Activated CD4-positive, alpha-beta T cell treated with anti-CD3 and anti-CD28 coated beads, Interleukin-2, amount 50 U/mL, for 1 hour (primary cell): ENCODE results near the gene NXF3.
"Not testable (repeated sequence)": the region's sequence is repeated elsewhere in the genome, so short reads cannot be mapped to it uniquely, and the experiment has no call there.

Source experiments
- DNase-seq: peaks from one replicate; pipeline ENCODE4 v3.0.0-alpha.2; 2020

The NXF3 gene, protein sequence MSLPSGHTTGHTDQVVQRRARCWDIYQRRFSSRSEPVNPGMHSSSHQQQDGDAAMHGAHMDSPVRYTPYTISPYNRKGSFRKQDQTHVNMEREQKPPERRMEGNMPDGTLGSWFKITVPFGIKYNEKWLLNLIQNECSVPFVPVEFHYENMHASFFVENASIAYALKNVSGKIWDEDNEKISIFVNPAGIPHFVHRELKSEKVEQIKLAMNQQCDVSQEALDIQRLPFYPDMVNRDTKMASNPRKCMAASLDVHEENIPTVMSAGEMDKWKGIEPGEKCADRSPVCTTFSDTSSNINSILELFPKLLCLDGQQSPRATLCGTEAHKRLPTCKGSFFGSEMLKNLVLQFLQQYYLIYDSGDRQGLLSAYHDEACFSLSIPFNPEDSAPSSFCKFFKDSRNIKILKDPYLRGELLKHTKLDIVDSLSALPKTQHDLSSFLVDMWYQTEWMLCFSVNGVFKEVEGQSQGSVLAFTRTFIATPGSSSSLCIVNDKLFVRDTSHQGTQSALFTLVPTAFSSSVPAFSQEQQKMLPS

DNA sequence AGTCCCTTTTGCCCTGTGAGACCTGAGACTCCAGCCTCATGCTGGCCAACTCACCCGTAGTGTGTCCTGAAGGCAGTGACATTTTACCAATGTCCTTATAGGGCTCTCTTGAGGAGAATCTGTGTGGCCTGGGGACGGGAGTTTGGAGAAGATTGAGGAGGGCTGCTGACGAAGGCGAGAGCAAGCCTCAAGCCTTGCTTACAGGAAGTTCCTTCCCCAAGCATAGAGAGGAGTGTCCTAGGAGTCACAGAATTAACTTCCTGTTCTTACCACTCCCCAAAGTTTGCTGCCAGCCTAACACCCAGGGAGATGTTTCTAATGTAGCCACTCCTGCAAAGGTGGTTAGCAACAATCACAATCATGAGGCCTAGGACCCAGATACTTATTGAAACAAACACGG, at the start of gene NXF3:
Gene NXF3, minus strand, starts transcription at position 202 of the 400 bp plus-strand sequence. Its CDS starts 120 bp downstream, at position 82.
- DNase-seq: no peak

DNA sequence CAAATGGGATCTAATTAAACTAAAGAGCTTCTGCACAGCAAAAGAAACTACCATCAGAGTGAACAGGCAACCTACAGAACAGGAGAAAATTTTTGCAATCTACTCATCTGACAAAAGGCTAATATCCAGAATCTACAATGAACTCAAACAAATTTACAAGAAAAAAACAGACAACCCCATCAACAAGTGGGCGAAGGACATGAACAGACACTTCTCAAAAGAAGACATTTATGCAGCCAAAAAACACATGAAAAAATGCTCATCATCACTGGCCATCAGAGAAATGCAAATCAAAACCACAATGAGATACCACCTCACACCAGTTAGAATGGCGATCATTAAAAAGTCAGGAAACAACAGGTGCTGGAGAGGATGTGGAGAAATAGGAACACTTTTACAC, 43.6 kb upstream of the NXF3 start:
- not testable (repeated sequence) for DNase-seq

DNA sequence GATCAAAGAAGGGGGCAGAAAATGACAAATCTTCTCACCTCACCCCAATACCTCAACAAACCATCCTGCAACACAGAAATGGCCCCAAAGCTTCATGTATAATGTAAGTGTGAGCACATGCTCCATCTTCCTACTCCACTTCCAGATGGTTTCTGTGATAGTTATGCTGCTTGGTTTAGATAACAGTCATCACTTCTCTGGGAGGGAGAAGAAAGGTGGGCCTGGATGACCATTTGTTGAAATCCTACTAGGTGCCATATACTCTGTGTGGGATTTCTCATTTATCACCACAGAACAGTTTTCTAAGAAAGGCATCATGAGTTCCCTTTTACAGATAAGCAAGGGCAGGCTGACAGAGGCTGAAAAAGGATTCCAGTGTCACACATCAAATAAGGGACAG, 31.3 kb upstream of the NXF3 start:
- DNase-seq: no peak

DNA sequence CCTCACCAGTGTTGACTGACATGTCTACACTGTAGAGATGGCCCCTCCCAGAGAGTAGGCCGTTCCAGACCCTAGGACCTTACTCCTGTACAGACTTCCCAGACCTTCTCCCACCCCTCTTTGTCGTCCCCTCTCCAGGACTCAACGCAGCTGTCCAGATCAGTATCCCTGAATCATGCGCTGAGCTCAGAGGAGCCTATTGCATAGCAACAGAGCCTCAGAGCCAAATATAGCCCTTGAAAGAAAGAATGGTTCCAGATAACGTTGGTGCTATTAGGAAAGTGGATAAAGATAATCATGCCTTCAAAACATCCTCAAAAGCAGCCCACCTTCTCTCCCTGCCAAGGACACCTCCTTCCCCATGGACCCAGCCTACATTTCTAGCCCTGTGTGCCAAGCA, 27.8 kb upstream of the NXF3 start:
- DNase-seq: no peak

DNA sequence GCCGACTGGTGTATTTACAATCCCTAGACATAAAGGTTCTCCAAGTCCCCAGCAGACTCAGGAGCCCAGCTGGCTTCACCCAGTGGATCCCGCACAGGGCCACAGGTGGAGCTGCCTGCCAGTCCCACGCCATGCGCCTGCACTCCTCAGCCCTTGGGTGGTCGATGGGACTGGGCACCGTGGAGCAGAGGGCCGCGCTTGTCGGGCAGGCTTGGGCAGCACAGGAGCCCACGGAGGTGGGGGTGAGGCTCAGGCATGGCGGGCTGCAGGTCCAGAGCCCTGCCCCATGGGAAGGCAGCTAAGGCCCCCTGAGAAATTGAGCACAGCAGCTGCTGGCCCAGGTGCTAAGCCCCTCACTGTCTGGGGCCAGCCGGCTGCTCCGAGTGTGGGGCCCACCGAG, 24.0 kb upstream of the NXF3 start:
- not testable (repeated sequence) for DNase-seq

DNA sequence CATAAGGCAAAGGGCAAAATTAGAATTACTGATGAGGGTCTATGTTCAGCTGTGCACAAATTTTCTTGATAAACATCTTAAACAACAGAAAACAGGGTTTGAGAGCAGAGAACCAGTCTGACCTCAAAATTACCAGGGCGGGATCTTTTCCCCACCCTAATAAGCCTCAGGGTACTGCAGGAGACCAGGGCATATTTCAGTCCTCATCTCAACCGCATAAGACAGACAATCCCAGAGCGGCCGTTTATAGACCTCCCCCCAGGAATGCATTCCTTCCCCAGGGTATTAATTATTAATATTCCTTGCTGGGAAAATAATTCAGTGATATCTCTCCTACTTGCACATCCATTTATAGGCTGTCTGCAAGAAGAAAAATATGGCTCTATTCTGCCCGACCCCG, 16.6 kb upstream of the NXF3 start:
- DNase-seq: not testable (repeated sequence)

DNA sequence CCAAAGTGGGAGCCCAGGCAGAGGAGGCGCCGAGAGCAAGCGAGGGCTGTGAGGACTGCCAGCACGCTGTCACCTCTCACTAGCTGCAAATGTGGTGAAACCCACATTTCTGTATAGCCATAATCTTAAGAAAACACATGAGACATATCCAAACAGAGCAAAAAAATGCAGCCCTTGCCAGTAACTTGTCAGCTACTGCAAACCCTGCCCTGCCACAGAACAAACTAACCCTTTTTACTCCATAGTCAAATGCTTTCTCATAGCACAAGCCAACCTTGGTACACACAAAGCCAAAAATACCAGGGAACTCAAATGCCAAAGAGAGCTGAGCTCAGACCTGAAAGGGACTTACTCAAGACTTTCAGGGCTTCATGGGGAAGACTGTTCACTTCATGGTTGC, 14.9 kb upstream of the NXF3 start:
- DNase-seq: no peak

DNA sequence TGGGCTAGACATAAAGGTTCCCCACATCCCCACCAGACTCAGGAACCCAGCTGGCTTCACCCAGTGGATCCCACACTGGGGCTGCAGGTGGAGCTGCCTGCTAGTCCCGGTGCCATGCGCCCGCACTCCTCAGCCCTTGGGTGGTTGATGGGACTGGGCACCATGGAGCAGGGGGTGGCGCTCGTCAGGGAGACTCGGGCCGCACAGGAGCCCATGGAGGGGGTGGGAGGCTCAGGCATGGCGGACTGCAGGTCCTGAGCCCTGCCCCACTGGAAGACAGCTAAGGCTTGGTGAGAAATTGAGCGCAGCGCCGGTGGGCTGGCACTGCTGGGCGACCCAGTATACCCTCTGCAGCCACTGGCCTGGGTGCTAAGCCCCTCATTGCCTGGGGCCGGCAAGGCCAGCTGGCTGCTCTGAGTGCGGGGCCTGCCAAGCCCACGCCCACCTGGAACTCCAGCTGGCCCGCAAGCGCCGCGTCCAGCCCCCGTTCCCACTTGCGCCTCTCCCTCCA, 14.3 kb upstream of the NXF3 start:
- not testable (repeated sequence) for DNase-seq

DNA sequence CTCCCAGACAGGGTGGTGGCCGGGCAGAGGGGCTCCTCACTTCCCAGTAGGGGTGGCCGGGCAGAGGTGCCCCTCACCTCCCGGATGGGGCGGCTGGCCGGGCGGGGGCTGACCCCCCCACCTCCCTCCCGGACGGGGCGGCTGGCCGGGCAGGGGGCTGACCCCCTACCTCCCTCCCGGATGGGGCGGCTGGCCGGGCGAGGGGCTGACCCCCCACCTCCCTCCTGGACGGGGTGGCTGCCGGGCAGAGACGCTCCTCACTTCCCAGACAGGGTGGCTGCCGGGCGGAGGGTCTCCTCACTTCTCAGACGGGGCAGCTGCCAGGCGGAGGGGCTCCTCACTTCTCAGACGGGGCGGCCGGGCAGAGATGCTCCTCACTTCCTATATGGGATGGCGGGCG, 11.4 kb upstream of the NXF3 start:
- DNase-seq: not testable (repeated sequence)

DNA sequence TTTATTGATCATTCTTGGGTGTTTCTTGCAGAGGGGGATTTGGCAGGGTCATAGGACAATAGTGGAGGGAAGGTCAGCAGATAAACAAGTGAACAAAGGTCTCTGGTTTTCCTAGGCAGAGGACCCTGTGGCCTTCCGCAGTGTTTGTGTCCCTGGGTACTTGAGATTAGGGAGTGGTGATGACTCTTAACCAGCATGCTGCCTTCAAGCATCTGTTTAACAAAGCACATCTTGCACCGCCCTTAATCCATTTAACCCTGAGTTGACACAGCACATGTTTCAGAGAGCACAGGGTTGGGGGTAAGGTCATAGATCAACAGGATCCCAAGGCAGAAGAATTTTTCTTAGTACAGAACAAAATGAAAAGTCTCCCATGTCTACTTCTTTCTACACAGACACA, 10.9 kb upstream of the NXF3 start:
- DNase-seq: not testable (repeated sequence)

DNA sequence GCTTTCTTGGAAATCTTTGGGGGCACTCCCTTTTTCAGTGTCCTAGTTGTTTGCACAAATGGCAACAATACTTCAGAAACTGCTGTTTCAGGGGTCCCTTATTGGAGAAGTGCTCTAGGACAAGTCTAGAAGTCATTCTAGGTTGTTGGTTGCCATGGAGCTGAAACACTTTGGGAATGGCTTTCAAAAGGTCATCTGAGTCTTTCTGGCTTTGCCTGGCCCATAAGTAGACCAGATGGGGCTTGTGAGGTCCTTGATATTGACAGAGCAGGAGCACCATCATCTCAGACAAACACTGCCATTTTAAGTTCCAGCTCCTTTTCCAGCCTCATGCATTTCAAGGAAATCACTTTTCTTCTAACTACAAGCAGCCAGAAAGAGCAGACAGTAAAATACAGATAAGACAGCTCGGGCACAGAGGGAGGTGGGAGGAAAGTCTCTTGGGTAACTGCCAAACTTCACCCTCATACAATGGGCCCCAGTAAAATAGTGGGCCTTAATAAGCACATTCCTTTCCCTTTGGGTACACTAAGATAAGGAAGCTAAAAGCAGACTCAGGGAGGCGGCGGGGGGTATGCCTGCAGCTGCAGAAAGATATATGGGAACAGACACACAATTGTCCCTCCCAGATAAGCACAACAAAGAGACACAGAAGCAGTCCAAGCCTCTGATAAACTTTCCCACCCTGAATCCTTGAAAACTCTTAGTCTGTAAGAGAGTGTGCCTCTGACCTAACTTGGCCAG, 8.5 kb upstream of the NXF3 start:
- DNase-seq: no peak

DNA sequence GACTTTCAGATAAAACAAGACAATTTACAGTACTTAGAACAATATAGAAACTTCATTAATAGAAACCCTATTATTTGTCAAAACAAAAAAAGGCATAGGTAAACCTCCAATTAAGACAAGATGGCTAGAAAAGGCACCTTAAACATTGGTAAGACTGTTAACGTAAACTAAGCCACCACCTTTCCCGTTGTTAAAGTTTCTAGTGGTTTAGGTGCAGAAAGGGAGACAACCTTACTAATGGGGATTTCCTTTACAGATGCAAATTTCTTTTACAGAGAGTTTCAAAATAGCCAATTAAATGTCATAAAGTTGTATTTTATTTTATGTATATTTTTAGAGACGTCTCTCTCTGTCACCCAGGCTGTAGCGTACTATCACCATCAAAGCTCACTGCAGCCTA, 7.5 kb upstream of the NXF3 start:
- no peak for DNase-seq

DNA sequence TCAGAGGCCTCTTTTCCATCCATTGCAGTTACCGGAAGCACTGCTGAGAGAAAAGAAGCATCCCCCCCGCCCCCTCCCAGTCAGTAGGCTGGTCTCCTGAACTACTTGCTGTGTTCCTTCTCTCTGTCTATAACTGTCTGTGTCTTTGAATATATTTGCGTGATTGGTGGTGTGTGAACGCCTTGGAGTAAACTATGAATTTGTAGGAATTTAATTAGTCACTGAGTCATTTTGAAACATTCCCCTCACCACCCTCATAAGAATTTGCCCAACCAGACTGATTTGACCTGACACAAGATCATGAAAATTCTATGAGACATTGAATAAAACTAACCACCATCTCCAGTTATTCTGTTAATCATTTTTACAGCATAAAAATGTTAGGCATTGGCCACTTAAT, 6.7 kb upstream of the NXF3 start:
- no peak for DNase-seq

DNA sequence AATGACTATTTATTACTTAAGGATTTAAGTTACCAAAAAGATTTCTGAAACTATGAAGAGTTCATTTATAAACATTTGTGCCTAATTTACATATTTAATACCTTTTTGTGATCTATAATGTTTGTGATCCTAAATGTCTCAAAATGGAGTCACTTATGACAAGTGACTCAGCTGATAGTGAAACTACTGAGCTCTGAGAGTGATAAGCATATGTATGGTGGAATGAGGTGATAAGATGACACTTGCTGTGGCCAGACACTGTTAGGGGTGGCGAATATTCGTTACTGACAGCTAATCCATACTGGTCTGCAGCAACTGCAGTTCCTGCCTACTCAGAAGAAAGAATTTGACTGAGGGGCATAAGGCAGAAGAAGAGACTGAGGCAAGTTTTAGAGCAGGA, 5.5 kb upstream of the NXF3 start:
- DNase-seq: no peak

DNA sequence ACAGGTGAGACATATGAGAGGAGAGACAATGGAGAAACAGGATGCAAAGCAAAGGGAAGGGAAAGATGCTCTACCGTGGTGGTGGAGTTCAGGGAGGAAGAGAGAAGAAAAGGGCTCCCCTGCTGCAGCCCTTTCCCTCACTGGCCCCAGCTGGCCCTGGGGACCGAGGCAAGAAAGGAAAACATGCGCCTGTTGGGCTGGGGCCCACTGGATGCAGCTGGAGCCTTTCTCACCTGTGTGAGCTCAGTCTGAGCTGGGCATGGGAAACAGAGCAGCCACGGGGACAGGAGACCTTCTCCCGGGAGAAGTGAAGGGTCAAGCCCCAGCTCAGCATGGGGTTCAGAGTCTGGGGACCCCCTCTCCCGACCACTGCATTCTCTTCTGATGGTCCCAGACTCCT, 11.9 kb downstream of the NXF3 start:
- DNase-seq: no peak

DNA sequence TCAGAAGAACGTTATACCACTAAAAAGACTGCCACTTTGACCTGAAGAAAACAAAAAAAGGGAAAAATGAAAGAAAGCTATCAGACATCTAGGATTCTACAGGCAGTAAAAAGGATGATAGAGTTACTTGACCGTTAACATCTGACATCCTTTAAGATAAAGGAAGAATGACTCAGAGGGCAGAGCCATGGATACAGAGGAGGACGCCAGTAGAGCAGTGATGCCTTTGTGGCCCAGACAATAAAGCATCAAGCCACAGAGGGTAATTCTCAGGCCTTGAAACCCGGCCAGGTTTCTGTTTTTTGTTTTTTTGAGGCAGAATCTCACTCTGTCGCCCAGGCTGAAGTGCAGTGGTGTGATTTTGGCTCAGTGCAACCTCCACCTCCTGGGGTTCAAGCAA, 19.5 kb downstream of the NXF3 start:
- no peak for DNase-seq

DNA sequence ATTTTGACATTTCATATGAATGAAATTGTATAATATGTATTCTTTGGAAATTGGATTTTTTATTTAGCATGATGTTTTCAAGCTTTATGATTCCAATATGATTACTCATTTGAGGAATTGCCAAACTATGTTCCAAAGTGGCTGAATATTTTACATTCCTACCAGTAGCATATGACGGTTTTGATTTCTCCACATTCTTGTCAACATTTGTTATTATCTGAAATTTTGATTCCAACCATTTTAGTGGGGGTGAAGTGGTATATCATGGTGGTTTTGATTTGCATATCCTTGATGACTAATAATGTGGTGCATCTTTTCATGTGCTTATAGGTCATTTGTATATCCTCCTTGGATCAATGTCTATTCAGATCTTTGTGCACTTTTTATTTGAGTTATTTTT, 26.3 kb downstream of the NXF3 start:
- DNase-seq: no peak

DNA sequence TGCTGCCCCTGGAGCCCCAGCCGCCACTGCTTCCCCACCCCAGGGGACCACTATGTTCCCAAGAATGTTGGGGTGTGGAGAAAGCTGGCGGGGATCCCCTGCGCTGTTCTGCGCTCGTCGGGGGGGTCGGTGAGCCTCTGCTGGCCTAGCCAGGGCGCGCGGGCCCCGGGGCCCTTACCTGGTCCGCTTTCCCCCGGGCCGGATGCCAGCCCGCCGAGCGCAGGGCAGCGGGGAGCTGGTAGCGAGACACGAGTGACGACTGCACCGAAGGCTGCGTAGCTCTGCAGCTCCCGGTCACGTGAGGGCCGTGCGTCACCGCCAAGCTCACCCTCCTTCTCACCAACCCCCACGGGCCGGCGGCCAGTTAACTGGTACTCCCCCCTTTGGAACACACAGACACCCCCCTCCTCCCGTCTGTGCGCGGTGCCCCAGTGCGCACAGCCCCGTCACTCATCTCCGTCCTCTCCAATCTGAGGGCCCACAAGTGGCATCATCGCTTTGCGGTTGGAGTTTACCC, 29.0 kb downstream of the NXF3 start, which contains the start of gene BEX1:
Gene BEX1, minus strand, starts transcription at position 254 of the 517 bp plus-strand sequence. CDS start 897 bp downstream, outside the sequence.
- no peak for DNase-seq

DNA sequence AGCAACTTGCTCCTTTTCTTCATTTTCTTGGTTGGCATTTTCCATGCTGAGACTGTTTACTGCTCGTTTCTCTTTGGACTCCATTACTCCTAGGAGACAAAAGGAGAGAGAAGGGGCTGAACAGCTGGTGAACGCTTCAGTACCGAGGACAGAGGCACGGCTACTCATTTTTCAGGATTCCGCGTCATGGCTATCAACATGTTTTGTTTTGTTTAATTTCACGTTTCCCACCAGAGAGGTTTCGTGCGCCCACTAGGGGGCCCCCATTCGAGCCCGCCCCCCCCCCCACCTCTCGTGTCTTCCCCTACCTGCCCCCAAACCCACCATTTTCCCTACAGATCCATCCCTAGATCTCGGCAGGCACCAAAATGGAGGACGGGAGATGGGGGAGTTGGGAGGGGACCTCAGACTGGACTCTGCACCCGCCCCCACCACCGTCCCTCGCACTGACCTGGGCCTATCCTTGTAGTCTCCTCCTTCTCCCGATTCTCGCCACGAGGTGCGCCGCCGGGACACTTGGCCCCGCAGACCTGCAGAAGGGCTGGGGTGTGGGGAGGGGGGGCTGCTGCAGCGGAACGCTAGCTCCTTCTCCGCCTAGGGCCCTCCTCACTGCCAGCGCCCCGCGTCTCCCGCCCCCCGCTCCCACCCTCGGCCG, 29.6 kb downstream of the NXF3 start:
- no peak for DNase-seq

DNA sequence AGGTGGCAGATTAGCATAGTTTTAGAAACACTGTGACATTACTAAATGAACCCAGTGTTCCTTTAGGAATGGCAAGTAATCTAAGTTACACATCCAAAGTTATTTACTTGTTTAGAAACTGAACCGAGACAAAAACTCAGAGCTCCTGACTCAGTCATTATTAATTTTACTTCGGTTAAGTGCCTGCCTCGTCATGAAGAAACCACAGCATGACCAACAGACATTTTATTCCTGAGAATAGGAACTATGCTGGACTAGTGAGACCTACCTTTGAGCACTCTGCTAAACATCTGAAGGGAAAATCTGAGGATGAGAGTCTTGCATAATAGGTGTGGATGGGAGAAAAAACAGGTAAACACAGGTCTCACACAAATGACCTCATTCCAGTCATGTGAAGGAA, 31.5 kb downstream of the NXF3 start:
- DNase-seq: no peak

DNA sequence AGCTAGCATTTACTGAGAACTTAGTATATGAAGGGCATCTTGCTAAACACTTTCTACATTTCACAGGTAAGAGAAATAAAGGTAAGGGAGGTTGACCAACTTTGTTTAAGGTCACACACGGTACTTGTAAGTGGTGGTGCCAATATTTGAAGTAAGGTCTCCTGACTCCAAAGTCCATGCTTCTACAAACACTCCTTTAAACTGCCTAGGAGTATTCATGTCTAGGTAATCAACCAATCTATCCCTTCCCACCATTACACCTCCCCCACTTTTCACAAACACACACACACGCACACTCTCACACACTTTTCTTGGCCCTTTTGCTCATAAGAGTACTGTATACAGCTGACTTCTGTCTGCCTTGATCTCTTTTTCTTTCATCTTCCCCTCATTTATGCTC, 36.0 kb downstream of the NXF3 start:
- no peak for DNase-seq

DNA sequence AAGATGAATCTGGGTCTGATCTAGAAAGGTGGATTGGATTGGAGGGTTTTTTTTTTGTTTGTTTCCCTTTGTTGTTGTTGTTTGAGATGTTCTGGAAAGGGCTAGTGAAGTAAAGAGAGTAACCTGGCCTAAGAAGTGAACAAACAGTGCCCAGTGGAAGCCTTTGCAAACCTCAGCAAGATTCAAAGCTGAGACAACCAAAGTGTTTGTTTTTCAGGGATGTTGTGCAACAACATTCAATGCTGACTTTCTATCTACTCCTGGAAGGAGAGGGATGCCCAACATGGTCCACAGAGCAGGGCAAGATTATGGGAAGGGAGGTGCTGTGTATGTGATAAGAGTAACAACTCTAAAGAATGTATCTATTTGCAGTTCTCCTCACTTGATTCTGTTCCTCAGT, 40.3 kb downstream of the NXF3 start:
- no peak for DNase-seq

DNA sequence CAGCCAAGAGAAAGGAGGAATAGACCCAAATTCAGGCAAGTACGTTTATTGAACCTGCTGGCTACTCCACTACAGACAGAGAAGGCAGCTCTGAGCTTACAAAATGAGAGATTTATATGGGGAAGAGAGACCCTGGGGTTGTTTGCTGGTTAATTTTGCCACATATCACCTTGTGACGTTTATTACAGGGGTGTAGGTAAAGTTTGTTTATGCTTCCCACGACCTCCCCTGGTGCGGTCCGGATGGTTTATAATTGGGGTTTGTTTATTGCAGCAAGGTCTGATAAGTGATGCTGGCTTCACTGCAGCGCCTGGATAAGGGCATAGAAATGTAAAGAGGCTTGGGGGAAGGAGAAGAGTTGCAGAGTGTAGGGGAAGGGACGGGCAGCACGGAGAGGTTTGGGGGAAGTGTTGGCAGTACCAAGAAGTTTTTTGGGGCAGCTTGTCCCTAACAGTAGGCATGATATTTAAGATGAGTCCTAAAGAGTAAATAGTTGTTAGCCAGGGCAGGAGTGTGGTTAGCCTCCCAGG, 41.6 kb downstream of the NXF3 start:
- no peak for DNase-seq
